NCI-H526 treated with DMSO at 0.1 percent for 48 hours (cell line): ENCODE measurements around the gene KMT5B.

Source experiments
- DNase-seq: peaks from one replicate; lab custom pipeline; 2025; lab: John Stamatoyannopoulos, UW

The KMT5B gene

DNA sequence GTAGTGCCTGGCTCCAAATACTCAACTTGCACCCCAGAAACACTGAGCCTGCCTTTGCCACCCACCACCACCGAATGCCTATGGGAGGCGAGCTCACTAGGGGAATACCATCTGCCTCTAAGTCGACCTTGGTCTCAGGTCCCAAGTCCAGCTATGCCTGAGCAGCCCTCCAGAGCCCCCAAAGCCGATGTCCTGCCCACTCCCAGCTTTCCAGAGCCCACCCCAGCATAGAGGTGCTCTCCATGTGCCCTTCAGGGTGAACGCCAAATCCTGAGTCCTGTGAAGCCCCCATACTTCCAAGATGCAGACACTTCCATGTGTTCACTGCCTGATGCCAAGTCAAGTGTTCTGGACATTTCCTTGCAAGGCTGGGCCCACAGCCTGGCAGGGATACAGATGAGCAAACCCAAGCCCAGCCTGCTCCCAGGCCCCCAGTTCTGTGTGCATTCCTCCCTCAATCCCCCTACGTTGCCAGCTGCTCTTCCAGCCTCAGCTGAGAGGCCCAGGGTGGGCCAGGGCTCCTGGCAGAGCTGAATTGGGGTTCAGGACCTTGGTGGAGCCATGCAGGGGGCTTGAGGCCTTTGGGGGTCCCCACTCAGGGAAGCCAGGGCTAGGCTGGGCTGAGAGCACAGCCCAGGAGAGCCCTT, 2.6 kb upstream of the KMT5B start:
- DNase-seq, result no peak

DNA sequence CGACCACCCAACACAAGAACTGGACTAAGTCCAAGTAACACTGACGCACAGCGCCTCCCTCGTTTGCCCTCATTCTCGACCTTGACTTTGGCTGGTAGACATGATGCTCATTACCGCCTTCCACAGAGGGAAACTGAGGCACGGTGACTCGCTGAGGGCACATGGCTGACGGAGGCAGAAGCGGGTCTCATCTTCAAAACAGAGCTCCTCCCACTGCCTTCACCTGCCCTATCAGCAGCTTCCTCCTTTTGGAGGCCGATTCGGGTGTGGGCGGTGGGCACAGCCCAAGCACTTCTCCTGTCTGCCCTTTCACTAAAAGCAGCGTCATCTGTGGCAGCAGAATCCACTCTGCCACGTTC, 2.0 kb upstream of the KMT5B start:
- no peak for DNase-seq

DNA sequence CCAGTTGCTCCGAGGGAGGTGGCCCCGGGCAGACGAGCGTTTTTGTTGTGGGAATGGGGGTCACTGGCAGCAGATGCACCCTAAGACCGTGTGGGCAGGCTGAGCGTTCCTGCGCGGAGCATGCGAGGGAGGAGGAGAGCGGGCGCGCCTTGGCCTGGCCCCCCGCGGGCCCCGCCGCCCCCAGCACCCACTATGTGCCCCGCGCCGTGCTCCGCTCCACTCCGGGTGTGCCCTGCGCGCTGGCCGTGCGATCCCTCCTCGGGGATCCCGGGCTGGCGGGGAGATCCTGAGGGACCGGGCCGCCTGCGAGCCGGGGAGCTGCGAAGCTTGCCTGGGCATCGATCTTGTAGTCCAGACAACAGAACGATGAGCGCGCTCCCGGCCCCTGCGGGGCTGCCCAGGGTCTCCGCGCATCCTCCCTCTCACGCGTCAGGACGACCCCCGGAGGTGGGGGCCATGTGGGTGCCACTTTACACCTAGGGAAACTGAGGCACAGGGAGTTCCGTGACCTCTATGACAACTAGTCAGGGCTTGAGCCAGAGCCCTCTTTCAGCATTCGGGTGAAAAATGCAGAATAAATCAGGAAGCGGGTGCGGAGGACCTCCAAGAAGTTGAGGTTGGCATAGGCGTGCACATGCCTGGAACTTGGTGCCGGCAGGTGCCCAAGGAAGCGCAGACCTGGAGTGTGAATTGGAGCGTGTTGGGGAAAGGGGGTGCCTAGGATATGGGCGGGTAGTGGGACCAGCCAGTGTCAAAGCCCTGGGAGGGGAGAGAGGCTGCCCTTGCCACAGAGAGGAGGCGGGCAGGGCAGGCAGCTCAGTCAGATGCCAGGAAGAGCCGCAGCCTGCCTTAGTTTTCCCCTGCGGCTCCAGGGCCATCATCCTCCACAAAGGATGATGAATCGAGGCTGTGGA, 1.3 kb upstream of the KMT5B start:
- DNase-seq, result peak; percentile 25

DNA sequence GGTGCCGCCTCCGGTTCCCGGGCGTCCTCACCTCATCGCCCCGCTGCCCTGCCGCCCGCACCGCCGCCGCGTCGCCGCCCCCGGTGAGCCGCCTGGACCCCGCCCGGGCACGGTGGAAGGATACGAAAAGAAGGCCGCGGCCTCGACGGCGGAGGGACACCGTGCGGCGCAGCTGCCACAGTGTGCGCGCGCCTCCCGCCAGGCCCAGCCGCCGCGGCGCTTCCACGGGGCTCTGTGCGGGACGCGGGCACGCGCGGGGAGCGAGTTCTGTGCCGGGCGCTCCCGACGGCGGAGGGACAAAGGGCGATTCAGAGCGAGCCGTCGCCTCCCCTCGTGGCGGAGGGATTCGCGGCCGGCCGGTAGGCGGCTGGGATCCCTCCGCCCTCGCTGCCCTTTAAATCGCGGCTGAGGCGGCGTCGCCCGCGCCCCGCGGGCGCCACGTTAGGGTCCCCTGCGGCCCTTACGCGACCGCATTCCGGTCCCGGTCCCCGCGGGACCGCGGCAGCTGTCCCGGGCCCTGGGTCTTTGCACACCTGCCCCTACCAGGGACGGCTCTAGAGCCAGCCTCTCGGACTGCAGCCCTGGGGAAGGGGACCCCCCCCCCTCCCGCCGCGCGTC, 568 bp upstream of the KMT5B start:
- peak; percentile 88 for DNase-seq

DNA sequence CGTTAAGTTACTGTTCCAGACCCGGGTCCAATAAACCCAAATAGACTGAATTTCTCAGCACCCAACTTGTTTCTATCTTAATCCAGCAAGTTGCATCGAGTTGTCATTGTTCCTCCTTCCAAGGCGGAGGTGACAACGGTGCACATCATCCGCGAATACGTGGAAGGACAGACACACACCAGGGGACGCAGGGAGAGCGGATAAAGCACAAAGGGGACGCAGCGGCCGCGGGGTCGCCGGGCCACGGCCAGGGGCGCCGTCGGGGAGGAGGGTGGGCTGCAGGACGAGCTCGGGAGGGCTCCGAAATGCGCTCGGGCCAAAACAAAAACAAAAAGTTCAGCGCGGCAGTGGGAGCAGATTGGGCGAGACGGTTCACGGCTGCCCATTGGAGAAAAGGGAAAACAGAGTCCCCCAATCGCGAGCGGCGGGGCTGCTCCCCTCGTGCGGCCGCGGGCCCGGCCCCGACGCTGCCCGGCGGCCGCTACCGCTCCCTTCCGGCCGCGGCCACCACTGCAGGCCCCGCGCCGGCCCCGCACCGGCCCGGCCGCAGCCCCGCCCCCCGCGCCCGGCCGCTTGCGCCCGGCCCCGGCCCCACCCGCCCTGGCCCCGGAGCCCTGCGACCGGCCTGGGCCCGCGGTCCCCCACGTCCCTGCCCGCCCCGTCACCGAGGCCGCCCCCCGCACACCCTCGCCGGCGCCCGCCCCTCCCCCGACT, 518 bp downstream of the KMT5B start:
- peak; percentile 45 for DNase-seq

DNA sequence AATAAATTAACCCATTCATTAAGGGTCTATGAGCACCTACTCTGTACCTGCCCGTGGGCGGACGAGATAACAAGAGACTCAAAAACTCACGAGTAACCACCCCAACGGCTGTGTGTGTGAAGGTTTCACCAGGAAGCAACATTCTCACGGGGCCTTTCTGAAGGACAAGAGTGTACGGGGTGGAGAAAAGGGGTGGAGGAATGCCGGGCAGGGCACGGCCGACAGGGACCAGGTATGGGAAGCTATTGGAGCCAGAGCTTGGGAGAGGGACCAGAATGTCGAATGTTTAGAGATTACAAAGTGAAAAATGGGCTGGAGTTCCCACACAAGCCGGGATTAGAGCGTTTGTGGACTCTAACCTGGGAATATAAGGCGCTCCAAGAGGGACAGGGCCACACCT, 1.6 kb downstream of the KMT5B start:
- no peak for DNase-seq

DNA sequence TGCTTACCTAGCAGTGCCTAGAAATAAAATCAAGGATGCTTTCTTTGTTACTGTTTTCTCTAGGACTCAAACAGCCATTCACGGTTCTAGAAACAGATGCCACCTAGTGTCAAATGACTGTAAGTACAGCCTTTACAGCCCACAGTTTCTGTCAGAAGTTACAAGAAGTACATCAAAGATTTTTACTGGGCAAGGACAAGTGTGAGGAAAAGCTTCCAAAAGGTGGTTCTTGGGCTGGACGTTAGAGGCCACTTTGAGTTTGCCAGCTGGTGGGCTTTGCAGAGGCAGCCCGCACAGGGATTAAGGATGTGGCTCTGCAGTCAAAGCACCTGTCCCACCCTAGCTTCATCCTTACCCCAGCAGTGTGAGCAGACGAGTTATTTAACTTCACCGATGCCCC, 6.9 kb downstream of the KMT5B start:
- DNase-seq, result peak; percentile 19

DNA sequence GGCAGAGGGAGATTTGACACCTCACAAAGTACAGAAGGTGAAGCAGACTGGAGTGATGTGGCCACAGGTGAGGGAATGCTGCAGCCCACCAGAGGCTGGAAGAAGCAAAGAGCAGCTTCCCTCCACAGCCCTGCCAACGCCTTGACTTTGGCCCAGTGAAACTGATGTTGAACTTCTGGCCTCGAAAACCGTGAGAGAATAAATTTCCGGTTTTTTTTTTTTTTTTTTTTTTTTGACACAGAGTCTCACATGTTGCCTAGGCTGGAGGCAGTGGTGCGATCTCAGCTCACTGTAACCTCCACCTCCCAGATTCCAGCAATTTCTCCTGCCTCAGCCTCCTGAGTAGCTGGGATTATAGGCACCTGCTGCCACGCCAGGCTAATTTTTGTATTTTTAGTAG, 8.7 kb downstream of the KMT5B start:
- DNase-seq, result no peak

DNA sequence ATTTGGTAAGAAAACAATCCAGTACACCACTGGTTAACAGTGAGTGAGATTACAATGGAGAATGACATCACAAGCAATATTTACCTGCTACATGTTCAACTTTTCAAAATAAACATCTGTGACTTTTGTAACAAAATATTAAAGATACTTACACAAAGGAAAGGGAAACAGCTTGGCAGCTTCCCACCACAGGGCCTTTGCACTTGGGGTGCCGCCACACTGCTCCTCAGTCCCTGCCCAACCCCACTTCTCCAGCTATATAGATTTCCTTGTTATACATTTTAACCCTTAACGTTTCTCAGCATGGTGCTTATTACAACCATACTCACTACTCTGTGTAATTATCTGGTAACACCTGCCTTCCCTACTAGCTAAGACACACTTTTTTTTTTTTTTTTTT, 10.9 kb downstream of the KMT5B start:
- DNase-seq, result no peak

DNA sequence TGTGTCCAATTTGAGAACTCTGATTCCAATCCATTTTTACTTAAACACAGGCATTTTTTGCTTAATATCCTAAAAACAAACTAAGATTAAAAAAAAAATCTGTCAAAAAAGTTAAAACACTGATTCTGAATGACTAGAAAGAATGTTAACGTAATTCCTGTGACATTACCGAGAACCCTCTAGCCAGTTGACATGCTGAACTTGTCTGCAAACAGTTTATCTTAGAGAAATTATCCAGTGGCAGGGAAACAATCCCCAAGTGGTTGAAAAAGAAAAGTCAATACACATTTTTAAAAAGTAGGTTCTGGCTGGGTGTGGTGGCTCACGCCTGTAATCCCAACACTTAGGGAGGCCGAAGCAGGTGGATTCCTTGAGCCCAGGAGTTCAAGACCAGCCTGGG, 11.6 kb downstream of the KMT5B start:
- no peak for DNase-seq

DNA sequence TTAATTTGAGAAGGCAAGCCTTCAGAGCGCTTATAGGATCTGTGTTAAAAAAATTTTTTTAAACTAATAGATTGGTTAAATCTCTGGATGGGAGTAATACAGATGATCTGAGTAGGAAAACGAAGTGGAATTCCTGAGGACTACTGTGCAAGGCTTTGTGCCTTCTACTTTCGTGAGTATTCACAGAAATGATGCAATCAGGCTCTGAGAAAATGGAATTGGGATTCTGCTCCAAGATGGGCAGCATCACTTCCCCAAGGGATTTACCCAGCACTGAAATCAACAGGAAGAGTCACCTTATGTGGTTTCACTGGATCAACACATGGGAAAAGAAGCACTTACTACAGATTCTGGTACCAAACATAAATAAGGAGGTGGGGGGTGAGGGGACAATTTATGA, 12.5 kb downstream of the KMT5B start:
- no peak for DNase-seq

DNA sequence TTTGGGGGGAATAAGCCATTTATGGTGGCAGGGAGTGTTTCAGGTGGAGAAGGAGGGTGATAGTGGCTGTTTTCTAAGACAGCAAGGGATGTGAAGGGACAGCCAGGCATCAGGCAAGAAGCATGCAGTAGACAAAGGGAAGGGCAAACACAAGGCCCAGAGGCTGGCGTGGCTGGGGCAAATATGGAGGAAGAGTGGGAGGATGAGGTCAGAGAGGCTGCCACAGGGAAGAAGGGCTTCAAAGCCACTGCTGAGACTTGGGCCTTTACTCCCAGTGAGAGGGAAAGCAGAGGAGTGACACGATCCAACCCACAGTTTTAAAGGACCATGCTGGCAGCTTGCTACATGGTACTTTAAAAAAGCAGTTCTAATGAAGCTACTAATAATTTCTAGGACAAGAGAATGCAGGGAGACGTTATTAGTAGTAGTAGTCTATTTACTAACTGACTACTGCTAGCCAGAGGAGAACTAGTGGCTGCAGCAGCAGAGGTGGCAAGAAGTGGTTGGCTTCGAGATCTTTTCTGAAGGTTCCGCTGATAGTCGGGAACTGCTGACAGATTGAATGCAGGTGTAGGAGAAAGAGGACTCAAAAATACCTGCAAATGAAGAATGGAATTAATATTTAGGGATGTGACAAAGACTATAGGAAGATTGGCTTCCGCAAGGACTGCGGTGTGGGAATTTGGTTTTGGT, 13.7 kb downstream of the KMT5B start:
- DNase-seq, result no peak

DNA sequence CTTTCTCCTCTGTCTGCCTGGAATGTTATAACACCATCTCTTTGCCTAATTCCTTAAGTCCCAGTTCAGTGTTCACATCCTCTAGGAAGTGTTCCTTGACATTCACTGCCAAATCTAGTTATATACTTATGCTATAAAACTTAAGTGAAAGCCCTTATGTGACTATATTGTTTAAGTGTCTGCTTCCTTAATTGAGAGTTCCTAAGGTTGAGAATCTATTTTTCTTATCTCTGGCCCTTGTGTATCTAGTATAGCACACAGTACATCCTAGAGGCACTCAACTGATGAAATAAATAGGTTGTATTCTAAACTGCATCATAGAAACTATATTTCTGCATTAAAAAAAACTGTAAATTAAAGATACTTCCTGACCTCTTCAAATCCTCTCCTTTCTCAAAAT, 16.9 kb downstream of the KMT5B start:
- no peak for DNase-seq

DNA sequence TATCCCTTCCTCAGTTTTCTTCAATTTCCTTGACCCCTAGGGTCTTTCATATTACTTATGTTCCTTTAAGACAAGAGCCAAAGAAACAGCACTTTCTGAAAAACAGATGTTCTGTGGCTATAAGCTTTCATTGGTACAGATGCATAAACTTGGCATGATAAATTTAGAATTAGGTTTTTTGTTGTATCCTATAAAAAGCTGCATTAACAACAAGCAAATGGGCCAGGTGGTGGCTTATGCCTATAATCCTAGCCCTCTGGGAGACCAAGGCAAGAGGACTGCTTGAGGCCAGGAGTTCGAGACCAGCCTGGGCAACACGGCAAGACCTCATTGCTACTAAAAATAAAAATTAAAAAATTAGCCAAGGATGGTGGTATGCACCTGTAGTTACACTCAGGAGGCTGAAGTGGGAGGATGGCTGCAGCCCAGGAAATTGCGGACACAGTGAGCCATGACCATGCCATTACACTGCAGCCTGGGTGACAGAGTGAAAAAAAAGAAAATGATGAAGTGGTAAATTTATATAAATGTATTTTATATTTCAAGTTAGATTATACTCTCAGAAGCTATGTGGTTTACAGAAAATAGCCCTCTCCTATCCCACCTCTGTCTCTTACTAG, 18.3 kb downstream of the KMT5B start:
- DNase-seq, result no peak

DNA sequence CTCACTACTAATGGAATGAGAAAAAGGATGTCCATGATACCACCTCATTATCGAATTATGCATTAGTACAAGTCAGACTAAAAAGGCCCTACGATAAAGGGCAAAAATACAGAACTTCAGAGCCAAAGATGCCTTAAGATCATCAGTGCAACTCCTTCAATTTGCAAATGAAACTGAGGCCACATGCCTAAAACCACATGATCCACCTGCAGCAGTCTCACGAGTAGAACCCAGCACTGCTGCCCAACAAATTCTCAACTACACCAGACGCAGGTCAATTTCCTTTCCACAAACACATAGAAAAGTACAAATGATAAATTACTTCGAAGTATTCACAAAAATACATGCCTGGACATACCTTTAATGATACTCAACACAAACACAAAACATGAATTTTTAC, 20.1 kb downstream of the KMT5B start:
- no peak for DNase-seq

DNA sequence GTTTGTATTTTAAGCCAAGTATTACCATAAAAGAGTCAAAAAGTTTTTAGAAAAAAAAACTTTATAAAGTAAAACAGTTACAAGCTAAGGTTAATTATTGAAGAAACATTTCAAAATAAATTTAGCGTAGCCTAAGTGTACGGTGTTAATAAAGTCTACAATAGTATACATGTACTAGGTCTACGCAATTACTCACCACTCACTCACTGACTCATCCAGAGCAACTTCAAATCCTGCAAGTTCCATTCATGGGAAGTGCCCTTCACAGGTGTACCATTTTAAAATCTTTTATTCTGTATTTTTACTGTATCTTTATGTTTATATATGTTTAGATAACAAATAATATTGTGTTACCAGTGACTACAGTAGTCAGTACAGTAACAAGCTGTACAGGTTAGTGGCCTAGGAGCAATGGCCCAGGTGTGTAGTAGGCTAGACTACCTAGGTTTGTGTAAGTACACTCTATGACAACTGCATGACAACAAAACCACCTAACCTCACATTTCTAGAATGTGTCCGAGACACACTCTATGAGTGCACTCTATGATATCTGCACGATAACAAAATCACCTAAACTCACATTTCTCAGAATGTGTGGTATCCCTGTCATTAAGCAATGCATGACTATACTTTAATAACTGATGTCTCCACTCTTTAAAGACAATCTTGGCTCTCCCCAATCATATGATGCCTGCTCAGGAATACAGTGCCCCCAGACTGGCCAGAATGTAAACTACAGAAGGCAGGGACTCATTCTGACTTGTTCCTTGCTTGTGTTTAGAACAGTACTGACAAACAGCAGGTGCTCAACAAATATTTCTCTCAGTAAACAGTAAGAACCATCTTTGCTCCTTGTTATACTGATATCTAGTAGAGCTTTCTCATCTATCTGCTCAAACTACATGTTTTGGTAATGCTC, 21.2 kb downstream of the KMT5B start:
- DNase-seq, result no peak

DNA sequence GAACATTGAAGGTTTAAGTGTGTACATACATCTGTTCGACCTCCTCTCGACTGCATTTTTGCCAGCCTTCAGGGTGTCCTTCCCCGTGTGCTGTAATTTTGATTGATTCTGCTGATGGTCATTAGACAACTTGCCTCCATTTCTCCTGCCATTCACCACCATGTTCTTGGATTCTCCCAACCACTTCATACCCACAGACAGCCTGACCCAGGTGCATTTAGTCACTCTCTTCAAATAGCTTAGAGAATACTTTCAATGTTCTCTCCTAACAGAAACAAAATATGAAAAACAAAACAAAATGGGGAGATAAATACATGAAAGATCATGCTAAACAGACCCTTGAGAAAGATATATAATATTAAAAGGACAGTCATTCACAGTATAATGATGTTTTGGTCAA, 23.2 kb downstream of the KMT5B start:
- DNase-seq, result no peak

DNA sequence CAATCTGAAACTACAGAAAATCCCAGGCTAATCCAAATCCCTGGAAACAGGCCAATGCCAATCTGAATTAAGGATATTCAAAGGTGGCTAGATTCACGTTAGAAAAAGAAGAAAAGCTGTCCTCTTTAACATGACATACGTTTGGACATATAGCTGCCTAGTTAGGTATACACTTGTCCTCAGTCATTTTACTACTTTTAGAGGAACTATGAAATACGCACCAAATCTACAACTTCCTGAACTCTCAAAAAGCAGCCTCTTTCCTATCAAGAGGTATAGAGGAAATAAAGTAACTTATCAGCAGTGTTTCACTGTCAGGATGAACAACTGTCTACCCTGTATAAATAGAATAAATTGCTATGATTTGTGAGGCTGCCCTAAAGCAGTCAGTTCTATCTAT, 24.0 kb downstream of the KMT5B start:
- no peak for DNase-seq

DNA sequence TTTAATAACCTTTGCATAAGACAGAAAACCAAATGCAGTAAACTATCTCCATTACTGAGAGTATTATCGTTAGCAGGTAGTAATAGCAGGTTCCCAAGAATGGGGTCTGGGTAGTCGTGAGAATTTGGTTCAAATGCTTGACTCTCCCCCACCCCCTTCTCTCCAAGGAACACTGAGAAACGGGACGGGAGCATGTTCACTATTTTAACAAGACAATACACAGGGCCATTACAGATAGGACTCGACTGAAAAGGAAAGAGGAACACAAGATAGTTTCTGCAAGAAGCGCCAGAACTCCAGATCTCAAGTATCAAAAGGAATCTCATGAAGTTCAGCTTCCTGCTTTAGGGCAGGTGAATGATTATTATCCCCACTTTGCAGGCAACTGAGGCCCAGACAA, 27.0 kb downstream of the KMT5B start:
- no peak for DNase-seq

DNA sequence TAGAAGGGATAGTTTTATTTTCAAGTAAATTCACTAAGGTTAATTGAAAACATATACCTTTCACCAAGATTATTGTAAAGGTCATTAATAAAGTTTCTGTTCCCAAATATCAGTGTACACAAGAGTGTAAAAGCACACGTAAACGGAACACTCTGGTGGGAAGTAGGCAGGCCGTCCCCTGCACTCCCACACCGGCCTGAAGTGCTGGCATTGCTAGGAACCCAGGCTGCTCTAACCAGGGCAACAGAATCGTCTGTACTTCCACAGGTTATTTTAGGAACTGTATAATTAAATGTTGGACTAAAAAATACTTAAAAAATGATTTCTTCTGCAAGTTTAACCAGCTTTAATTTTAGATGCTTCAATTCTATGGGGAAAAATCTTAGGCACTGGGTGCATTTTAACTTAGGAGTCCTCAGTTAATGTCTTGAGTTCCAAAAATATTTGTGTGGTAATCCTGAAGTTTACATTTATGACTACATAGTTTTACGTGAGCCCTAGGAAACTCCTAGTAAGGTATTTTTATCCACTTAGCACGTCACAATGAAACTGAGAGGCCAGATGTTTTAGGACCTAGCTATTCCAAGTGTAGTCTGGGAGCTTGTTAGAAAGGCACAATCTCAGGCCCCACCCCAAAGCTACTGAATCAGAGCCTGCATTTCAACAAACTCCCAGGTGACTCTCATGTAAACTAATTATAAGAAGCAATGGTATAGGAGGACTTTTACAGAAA, 31.2 kb downstream of the KMT5B start:
- DNase-seq, result no peak
